Subcutaneous adipose tissue (tissue), 4 donors: ENCODE data around the gene RAB44. TPM values are rescaled to one million over a fixed set of nuclear protein-coding genes. Genes with fewer than 3 reads are reported as not detected.

Experiments
- CTCF ChIP-seq: fragments of 450-650 bp; IDR thresholded peaks from one replicate; pipeline ENCODE4 v1.5.1; 2016; ENCODE audit warnings: low read depth, mild to moderate bottlenecking, control low read depth, antibody characterized with exemption, moderate library complexity
- total RNA-seq, 4 donors: library from RNA; depleted of rRNA; stranded (reverse); fragments of >200 nt; gene quantifications; one replicate each; pipeline ENCODE4 v1.1.0, GENCODE V29; 2016

RAB44 gene
- total RNA-seq, 4 donors from 2014 or later: 0.51 to 1.3 (median 0.82) TPM; not detected in 1

- no peak for TF ChIP-seq CTCF
Observed at GRCh38 chr6:36758516-36759147, 61.0 kb downstream of the RAB44 start.

- TF ChIP-seq CTCF: no peak
Observed at GRCh38 chr6:36759148-36759759, 61.6 kb downstream of the RAB44 start.

- no peak for TF ChIP-seq CTCF
Observed at GRCh38 chr6:36760685-36761435, 63.2 kb downstream of the RAB44 start.

GRCh38 chr6:36762123-36762522 is 64.5 kb downstream of the RAB44 start:
- TF ChIP-seq CTCF: no peak

- no peak for TF ChIP-seq CTCF
Observed at GRCh38 chr6:36765190-36765589, 67.6 kb downstream of the RAB44 start.

GRCh38 chr6:36765594-36766398 is 68.2 kb downstream of the RAB44 start:
- TF ChIP-seq CTCF: no peak
